Activated naive CD4-positive, alpha-beta T cell treated with anti-CD3 and anti-CD28 coated beads, Interleukin-2, amount 50 U/mL, for 24 hours (primary cell): ENCODE results near the gene SINHCAF.
"Not testable (repeated sequence)": the region's sequence is repeated elsewhere in the genome, so short reads cannot be mapped to it uniquely, and the experiment has no call there.

Experiments used
- H3K27ac Mint-ChIP-seq: one replicate; pipeline ENCODE4 v1.8.0; 2021; ENCODE audit warnings: mild to moderate bottlenecking, mixed read lengths
- H3K27me3 Mint-ChIP-seq: one replicate; pipeline ENCODE4 v1.8.0; 2021; ENCODE audit warnings: mixed read lengths
- H3K36me3 Mint-ChIP-seq: one replicate; pipeline ENCODE4 v1.8.0; 2021; ENCODE audit warnings: mixed read lengths
- H3K4me1 Mint-ChIP-seq: one replicate; pipeline ENCODE4 v1.8.0; 2021; ENCODE audit warnings: mixed read lengths
- H3K4me3 Mint-ChIP-seq: one replicate; pipeline ENCODE4 v1.8.0; 2021; ENCODE audit warnings: mild to moderate bottlenecking, mixed read lengths
- H3K9me3 Mint-ChIP-seq: one replicate; pipeline ENCODE4 v1.8.0; 2021; ENCODE audit warnings: mixed read lengths

Gene SINHCAF

DNA sequence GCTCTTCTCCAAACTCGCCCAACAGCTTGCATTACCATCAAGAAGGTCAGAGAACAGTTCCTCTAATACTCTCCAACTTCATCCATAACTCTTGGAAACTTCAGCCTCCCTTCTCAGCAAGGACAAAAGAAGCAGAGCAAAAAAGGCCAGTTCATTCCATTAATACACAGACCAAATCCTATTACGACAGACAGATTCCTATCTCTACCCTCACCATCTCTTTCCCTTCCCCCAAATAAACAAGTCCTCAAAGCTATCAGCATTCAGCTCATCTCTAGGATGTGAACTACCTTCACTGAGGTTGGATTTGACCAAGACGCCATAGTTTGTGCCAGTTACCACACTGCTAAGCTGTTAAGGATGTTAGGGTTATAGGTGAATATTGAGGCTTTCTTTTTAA is 25.2 kb downstream of the SINHCAF start:
- Mint-ChIP-seq H3K9me3 (no peaks in the 10 kb centered on the region), H3K27ac (peak overlapping the region; percentile 79), H3K4me3 (no peak overlapping the region), H3K4me1 (peaks cover 55% of the 10 kb centered on the region), H3K27me3 (no peaks in the 10 kb centered on the region), H3K36me3 (peaks cover 33% of the 10 kb centered on the region)

DNA sequence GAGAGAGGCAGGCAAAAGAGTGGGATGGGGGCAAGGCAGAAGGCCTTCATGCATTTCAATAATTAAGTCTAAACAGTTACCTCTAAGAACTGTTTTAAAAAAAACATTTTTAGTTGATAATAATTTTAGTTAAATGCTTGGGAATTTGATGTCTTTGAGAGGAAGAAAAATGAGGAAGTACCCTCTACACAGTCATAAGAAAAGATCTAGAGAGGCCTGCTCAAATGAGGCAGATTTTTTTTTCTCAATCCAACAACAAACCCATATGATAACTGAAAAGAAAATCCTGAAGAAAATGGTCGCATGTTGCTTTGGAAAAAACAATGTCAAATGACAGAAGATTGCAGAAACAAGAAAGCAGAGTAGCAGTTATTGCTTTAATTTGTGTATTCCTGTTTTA is 25.6 kb downstream of the SINHCAF start:
- Mint-ChIP-seq H3K27ac (no peak overlapping the region), H3K27me3 (no peaks in the 10 kb centered on the region), H3K36me3 (peaks cover 33% of the 10 kb centered on the region), H3K4me3 (no peak overlapping the region), H3K4me1 (peaks cover 55% of the 10 kb centered on the region), H3K9me3 (no peaks in the 10 kb centered on the region)

DNA sequence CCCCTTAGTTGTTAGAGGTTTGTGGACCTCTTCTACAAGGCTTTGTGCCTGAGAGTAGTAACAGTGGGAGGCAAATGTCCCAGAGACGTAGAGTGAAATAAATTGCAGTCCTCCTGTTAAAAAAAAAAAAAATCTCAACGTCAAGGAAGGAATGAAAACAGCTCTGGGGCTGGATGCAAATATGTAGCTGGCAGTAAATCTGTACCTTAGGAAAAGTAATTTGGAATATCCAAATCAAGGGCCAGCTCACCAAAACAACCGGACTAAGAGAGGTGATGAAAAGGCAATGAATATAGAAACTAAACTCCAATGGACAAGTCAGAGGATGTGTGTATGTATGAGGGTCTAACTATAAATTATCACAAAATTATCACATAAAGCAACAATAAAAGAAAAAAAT is 27.0 kb downstream of the SINHCAF start:
- H3K9me3 Mint-ChIP-seq: no peaks in the 10 kb centered on the region
- H3K4me1 Mint-ChIP-seq: peaks cover 42% of the 10 kb centered on the region
- H3K27me3 Mint-ChIP-seq: no peaks in the 10 kb centered on the region
- H3K27ac Mint-ChIP-seq: peak overlapping the region; percentile 51
- H3K36me3 Mint-ChIP-seq: peaks cover 31% of the 10 kb centered on the region
- H3K4me3 Mint-ChIP-seq: no peak overlapping the region

DNA sequence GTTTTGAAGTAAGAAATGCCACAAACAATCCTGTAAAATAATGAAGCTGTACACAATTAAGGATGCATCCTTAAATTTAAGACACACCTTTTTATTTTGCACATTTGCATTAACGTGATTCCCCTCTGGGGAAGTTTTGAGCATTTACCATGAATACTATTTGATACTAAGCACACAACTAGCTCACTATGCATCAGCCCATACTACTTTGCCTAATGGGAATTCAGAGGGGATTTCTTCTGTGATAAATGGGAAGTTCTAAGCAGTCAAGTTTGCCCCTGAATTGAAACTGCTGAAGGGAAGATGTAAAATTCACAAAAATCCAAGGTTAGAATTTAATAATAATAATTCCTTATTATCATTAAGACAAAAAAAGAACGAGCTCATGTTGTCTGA is 27.4 kb downstream of the SINHCAF start:
- Mint-ChIP-seq H3K4me1 (peaks cover 38% of the 10 kb centered on the region), H3K36me3 (peaks cover 29% of the 10 kb centered on the region), H3K9me3 (no peaks in the 10 kb centered on the region), H3K4me3 (no peak overlapping the region), H3K27ac (no peak overlapping the region), H3K27me3 (no peaks in the 10 kb centered on the region)

DNA sequence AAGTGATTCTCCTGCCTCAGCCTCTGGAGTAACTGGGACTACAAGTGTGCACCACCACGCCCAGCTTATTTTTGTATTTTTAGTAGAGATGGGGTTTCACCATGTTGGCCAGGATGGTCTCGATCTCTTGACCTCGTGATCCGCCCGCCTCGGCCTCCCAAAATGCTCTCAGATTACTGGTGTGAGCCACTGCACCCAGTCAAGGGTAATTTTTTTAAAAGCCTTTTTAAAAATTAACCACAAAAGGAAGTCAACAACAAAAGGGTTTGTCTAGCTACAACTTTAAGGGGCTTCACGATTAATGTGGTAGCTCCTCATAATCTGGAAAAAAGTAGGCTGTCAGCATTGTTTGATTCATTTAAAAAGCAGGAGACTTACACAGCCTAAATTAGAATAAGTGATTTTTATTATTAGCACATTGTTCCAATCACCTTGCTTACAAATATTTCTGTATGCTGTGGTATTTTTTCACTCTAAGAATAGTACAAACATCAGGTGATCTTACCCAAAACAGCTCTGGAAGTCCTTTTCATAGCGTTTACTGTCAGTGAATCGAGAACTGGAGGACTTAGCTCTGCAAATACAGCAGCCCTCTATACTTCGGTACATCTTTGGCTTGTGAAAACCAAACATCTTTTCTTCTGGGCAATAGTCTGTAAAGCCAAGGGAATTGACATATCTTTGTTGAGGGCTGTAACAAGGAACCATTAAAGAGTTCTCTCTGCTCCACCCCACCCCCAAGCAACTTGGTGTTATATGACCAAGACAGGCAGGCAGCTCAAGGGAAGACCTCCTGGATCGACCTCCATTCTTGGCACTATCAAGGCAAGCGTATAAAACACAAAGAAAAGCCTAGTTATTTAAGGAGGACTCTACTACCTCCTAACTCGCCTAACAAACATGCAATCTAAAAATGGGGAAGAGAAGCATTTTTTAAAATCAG is 28.1 kb downstream of the SINHCAF start:
- peaks cover 29% of the 10 kb centered on the region for H3K36me3 Mint-ChIP-seq
- peak overlapping the region; percentile 23 for H3K27ac Mint-ChIP-seq
- no peaks in the 10 kb centered on the region for H3K27me3 Mint-ChIP-seq
- H3K9me3 Mint-ChIP-seq: no peaks in the 10 kb centered on the region
- no peak overlapping the region for H3K4me3 Mint-ChIP-seq
- H3K4me1 Mint-ChIP-seq: peaks cover 31% of the 10 kb centered on the region

DNA sequence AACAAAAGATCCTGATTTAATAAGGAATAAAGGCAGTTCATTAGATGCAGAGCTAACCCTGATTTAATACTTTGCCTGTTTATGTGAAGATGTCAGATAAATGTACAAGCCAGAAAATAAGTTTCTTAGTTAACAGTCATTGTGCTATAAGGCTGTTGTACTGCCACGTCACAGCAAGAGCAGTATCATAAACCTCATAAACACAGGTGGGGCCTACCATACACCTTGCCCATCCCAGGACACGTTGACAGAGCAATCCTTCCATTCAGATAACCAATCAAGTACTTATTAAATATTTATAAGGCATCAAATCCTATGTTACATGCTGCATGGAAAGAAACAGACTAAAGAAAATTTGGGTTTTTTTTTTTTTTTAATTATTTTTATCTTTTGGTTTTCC is 36.5 kb downstream of the SINHCAF start:
- Mint-ChIP-seq H3K27ac (no peak overlapping the region), H3K36me3 (peaks cover 24% of the 10 kb centered on the region), H3K27me3 (no peaks in the 10 kb centered on the region), H3K4me3 (no peak overlapping the region), H3K4me1 (no peaks in the 10 kb centered on the region), H3K9me3 (no peaks in the 10 kb centered on the region)

DNA sequence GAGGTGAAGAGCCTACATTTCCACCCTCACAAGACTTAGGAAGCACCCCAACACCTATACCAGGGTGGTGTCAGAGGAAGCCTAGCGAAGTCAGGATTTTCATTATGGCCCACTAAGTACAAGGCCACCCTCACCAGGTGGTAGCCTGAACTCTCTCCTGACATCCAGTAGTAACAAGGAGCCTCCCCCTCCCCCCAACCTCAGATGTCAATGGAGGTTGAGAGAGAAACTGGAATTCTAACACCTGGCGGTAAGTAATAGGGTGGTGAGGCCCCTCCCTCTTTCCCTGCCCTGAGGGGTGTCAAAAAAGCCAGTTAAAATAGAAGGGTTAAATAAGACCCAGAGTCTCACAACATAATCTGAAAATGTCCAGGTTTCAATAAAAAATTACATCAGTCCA is 37.6 kb downstream of the SINHCAF start:
- H3K4me3 Mint-ChIP-seq: no peak overlapping the region
- peaks cover 20% of the 10 kb centered on the region for H3K36me3 Mint-ChIP-seq
- H3K27me3 Mint-ChIP-seq: no peaks in the 10 kb centered on the region
- H3K27ac Mint-ChIP-seq: no peak overlapping the region
- no peaks in the 10 kb centered on the region for H3K9me3 Mint-ChIP-seq
- no peaks in the 10 kb centered on the region for H3K4me1 Mint-ChIP-seq

DNA sequence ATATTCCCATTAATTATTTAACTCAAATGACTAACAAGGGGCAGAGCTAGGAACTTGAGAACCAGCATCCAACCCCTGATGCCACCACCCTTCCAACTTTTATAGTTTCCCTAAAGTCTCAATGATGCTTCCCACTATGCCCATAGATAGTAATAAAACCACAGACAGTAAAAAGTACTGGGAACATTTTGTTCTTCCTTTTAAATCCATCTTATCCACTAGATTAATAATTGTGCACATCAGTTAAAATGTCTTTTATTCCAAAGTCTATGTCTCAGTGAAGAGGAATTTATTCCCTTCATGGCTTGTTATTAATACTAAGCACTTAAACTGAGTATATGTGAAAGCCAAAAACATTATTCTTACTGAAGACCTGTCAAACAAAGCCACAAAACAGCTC is 45.8 kb downstream of the SINHCAF start:
- H3K4me1 Mint-ChIP-seq: peaks cover 4% of the 10 kb centered on the region
- H3K4me3 Mint-ChIP-seq: no peak overlapping the region
- peak overlapping the region; percentile 0 for H3K27ac Mint-ChIP-seq
- peaks cover 8% of the 10 kb centered on the region for H3K36me3 Mint-ChIP-seq
- H3K27me3 Mint-ChIP-seq: no peaks in the 10 kb centered on the region
- no peaks in the 10 kb centered on the region for H3K9me3 Mint-ChIP-seq

DNA sequence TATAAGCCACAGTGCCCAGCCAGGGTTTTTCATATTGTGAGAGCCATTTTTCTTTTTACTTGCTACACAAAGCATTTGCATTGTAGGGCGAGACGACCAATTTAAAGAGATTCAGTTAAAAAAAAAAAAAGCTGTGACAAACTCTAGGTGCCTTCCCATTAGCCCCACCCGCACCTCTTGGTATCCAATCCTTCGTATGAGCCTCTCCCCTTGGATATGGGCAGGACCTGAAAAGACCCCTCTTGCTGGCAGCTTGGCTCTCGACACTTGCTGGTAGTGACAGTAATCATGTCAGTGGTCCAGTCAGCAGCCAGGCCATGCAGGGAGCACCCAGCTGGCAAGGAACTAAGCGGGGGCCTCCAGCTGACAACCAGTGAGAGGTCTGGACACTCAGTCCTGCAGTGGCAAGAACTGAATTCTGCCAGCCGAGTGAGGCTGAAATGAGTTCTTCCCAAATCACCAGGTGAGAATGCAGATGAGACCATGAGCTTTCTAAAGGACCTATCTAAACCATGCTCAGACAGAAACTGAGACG is 46.5 kb downstream of the SINHCAF start:
- Mint-ChIP-seq H3K4me1 (peaks cover 4% of the 10 kb centered on the region), H3K9me3 (no peaks in the 10 kb centered on the region), H3K36me3 (peaks cover 7% of the 10 kb centered on the region), H3K27ac (peak overlapping the region; percentile 30), H3K27me3 (no peaks in the 10 kb centered on the region), H3K4me3 (no peak overlapping the region)

DNA sequence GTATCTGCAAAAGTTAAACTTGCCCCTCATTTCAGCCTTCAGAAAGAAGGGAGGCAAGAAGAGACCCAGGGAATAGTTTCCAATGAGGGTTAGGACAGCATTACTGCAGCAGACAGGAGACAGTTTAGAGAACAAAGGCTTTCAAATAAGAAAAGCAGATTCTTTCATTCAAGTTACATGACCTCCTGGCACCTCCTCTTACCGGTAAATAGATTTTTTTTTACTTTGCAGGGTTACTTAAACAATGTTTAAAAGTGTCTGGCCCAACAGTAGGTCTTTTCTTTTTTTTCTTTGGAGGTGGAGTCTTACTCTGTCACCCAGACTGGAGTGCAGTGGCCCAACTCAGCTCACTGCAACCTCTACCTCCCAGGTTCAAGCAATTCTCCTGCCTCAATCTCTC is 47.1 kb downstream of the SINHCAF start:
- Mint-ChIP-seq H3K4me1 (peaks cover 4% of the 10 kb centered on the region), H3K27me3 (no peaks in the 10 kb centered on the region), H3K4me3 (no peak overlapping the region), H3K36me3 (peaks cover 6% of the 10 kb centered on the region), H3K27ac (peak overlapping the region; percentile 62), H3K9me3 (no peaks in the 10 kb centered on the region)

DNA sequence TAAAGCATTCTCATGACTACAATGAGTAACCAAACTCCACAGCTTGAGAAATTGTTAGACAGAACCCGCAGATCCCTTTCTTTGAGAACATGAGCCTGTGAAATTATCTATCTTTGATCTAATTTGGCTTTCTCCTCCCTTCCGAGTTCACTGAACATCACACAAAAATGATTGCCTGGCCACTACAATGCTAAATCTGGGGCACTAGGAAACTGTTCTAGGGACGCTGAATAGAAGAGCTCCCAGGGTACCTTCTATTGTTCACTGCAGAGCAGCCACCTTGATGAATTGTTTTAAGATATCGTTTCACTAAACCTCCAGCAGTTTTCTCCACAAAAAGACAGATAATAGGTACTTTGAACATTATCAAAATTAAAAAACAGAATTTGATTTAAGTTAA is 47.5 kb downstream of the SINHCAF start:
- Mint-ChIP-seq H3K36me3 (peaks cover 6% of the 10 kb centered on the region), H3K27ac (peak overlapping the region; percentile 62)

DNA sequence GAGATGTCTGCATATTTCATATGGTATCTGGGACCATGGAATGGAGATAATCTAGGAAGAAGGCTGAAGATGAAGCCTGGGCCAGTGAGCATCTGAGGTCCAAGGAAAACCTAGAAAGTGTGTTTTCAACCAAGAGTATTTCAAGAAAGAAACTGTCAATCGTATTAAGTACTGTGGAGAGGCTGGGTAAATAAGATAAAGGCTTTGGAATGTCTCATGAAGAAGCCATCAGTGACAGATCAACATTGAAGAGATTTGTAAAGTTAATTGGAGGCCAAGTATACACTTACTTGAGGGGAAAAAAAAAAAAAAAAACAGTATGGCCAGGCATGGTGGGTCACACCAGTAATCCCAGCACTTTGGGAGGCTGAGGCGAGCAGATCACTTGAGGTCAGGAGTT is 48.9 kb downstream of the SINHCAF start:
- H3K4me3 Mint-ChIP-seq: no peak overlapping the region
- no peaks in the 10 kb centered on the region for H3K27me3 Mint-ChIP-seq
- H3K36me3 Mint-ChIP-seq: peaks cover 6% of the 10 kb centered on the region
- H3K27ac Mint-ChIP-seq: peak overlapping the region; percentile 8
- H3K4me1 Mint-ChIP-seq: peaks cover 4% of the 10 kb centered on the region
- no peaks in the 10 kb centered on the region for H3K9me3 Mint-ChIP-seq

More for the DNA sequence above, 47.5 kb downstream of the SINHCAF start:
- Mint-ChIP-seq H3K27me3 (no peaks in the 10 kb centered on the region), H3K4me1 (peaks cover 4% of the 10 kb centered on the region), H3K4me3 (no peak overlapping the region), H3K9me3 (no peaks in the 10 kb centered on the region)

DNA sequence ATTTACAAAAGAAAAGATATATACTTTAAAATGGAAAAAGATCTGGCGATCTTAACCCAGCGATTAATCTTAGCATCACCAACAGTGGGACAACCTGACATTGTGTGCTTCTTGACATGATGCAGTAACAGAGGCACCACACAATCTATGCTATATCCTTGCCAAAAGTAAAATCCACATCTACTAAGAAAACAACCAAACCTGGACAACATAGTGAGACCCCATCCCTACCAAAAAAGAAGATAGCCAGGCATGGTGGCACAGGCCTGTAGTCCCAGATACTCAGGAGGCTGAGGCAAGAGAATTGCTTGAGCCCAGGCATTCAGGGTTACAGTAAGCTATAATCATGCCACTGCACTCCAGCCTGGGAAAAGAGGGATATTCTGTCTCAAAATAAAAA is 50.5 kb downstream of the SINHCAF start:
- H3K4me3 Mint-ChIP-seq: no peak overlapping the region
- H3K4me1 Mint-ChIP-seq: peaks cover 4% of the 10 kb centered on the region
- no peak overlapping the region for H3K27ac Mint-ChIP-seq
- H3K9me3 Mint-ChIP-seq: no peaks in the 10 kb centered on the region
- H3K27me3 Mint-ChIP-seq: no peaks in the 10 kb centered on the region
- H3K36me3 Mint-ChIP-seq: peaks cover 6% of the 10 kb centered on the region

DNA sequence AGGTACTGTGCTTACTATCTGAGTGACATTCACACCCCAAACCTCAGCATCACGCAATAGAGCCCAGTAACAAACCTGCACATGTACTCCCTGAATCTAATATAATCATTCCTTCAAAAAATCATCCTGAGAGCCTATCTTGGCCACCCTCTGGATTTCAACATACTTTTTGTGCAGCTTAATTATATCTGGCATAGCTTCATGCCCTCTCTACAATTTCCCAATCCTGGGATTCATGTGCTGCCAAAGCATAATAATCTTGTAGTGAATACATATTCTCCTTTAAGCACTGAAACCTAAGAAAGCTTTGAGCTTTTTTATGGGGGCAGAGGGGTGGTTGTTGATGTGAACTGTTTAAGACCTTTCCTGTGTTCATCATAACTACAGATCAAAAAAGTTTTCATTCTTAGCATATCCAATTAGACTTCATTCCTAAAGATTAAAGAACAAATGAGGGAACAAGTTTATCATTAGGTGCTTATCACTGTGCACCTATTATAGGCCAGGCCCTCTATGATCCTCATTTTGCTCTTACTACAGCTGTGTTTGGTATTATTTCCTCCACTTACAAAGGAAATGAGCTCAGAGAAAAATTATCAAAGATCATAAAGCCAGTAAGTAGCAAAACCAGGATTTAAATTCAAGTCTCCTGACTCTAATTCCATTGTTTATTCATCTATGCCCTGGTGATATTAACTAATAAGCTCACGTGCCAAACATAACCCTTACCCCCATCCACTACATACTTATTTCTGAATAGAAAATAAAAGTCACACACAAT is 51.2 kb downstream of the SINHCAF start:
- Mint-ChIP-seq H3K4me1 (peaks cover 4% of the 10 kb centered on the region), H3K36me3 (peaks cover 8% of the 10 kb centered on the region), H3K27ac (peak overlapping the region; percentile 87), H3K9me3 (no peaks in the 10 kb centered on the region), H3K4me3 (no peak overlapping the region), H3K27me3 (no peaks in the 10 kb centered on the region)

DNA sequence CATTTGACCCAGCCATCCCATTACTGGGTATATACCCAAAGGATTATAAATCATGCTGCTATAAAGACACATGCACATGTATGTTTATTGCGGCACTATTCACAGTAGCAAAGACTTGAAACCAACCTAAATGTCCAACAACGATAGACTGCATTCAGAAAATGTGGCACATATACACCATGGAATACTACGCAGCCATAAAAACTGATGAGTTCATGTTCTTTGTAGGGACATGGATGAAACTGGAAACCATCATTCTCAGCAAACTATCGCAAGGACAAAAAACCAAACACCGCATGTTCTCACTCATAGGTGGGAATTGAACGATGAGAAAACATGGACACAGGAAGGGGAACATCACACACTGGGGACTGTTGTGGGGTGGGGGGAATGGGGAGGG is 52.2 kb downstream of the SINHCAF start:
- not testable (repeated sequence) for H3K36me3 Mint-ChIP-seq, H3K4me3 Mint-ChIP-seq, H3K9me3 Mint-ChIP-seq, H3K27me3 Mint-ChIP-seq, H3K27ac Mint-ChIP-seq, H3K4me1 Mint-ChIP-seq
